IPS-20b (cell line): Measurements from ENCODE around the gene KCNIP2.

Experiments
- H3K27ac ChIP-seq: one replicate; pipeline ENCODE4 v1.5.1; 2013; ENCODE audit warnings: low read length
- H3K27me3 ChIP-seq: 2 replicates; pipeline ENCODE4 v1.6.1; 2013; ENCODE audit warnings: mild to moderate bottlenecking, low read length, inconsistent platforms; ENCODE audit not compliant: insufficient read depth
- H3K36me3 ChIP-seq: 2 replicates; pipeline ENCODE4 v1.6.1; 2013; ENCODE audit warnings: low read depth, mild to moderate bottlenecking, inconsistent platforms, low read length, moderate library complexity; ENCODE audit not compliant: insufficient read depth
- H3K4me1 ChIP-seq: 2 replicates; pipeline ENCODE4 v1.6.1; 2013; ENCODE audit warnings: mild to moderate bottlenecking, control low read depth, inconsistent platforms, low read length, moderate library complexity; ENCODE audit not compliant: insufficient read depth
- H3K4me3 ChIP-seq: 2 replicates; pipeline ENCODE4 v1.5.1; 2013; ENCODE audit warnings: mild to moderate bottlenecking, low read length, inconsistent platforms
- H3K9ac ChIP-seq: 2 replicates; pipeline ENCODE4 v1.6.1; 2013; ENCODE audit warnings: low read depth, mild to moderate bottlenecking, inconsistent platforms, low read length, moderate library complexity
- H3K9me3 ChIP-seq: 2 replicates; pipeline ENCODE4 v1.6.1; 2013; ENCODE audit warnings: mild to moderate bottlenecking, low read depth, low read length, inconsistent platforms; ENCODE audit not compliant: insufficient read depth

Gene KCNIP2

GRCh38 chr10:101778781-101779543 lies 64.6 kb downstream of the KCNIP2 start:
- Histone ChIP-seq H3K36me3 (no peaks in the 10 kb centered on the region; the same call in 1 of the 2 replicates), H3K9ac (peak overlapping the region; percentile 30; the same call in 1 of the 2 replicates), H3K9me3 (no peaks in the 10 kb centered on the region), H3K27ac (no peak overlapping the region), H3K4me1 (peaks cover 21% of the 10 kb centered on the region), H3K27me3 (peaks cover 68% of the 10 kb centered on the region), H3K4me3 (peak overlapping the region; percentile 75)

GRCh38 chr10:101778151-101778780 lies 65.3 kb downstream of the KCNIP2 start:
- Histone ChIP-seq H3K4me3 (peak overlapping the region; percentile 75; the same call in 1 of the 2 replicates), H3K27me3 (peaks cover 75% of the 10 kb centered on the region), H3K36me3 (no peaks in the 10 kb centered on the region; the same call in 1 of the 2 replicates), H3K9ac (no peak overlapping the region), H3K4me1 (peaks cover 27% of the 10 kb centered on the region), H3K27ac (no peak overlapping the region), H3K9me3 (no peaks in the 10 kb centered on the region)

- H3K36me3 ChIP-seq = no peaks in the 10 kb centered on the region; the same call in 1 of the 2 replicates
- H3K4me1 ChIP-seq = peaks cover 27% of the 10 kb centered on the region
- H3K9ac ChIP-seq = no peak overlapping the region
- H3K4me3 ChIP-seq = no peak overlapping the region
- peaks cover 81% of the 10 kb centered on the region for H3K27me3 ChIP-seq
- no peaks in the 10 kb centered on the region for H3K9me3 ChIP-seq
- no peak overlapping the region for H3K27ac ChIP-seq
Measured at GRCh38 chr10:101777619-101778145, 65.9 kb downstream of the KCNIP2 start.

GRCh38 chr10:101776161-101776817 lies 67.3 kb downstream of the KCNIP2 start:
- Histone ChIP-seq H3K9ac (no peak overlapping the region), H3K4me1 (peaks cover 22% of the 10 kb centered on the region; the same call in 1 of the 2 replicates), H3K27me3 (peaks cover 95% of the 10 kb centered on the region), H3K36me3 (no peaks in the 10 kb centered on the region; the same call in 1 of the 2 replicates), H3K27ac (no peak overlapping the region), H3K4me3 (no peak overlapping the region; the same call in 1 of the 2 replicates), H3K9me3 (no peaks in the 10 kb centered on the region)
